NCI-H526 (cell line): ENCODE data around the gene SPAG5.

ENCODE experiments used
- DNase-seq, 2 experiments: peaks; one replicate each; lab custom pipeline; 2025; lab: John Stamatoyannopoulos, UW

SPAG5 gene

GRCh38 chr17:28571361-28572122 is 27.3 kb downstream of the SPAG5 start, which contains the start of gene PIGS:
PIGS (minus strand) TSS chr17:28571524; CDS start chr17:28571496, 28 bp downstream.
- DNase-seq = peak; percentile 94 to 100

GRCh38 chr17:28570716-28571360 is 28.0 kb downstream of the SPAG5 start:
- DNase-seq = peak; percentile 72 to 83

- DNase-seq = no peak
Observed at GRCh38 chr17:28569446-28569845, 29.4 kb downstream of the SPAG5 start.

- no peak for DNase-seq
Observed at GRCh38 chr17:28567604-28568003, 31.2 kb downstream of the SPAG5 start.

- DNase-seq = no peak
Observed at GRCh38 chr17:28563475-28563874, 35.4 kb downstream of the SPAG5 start.

GRCh38 chr17:28555022-28555421 is 43.8 kb downstream of the SPAG5 start:
- DNase-seq = no peak

- DNase-seq = peak in 1 of 2 experiments; percentile 32
Observed at GRCh38 chr17:28554565-28554964, 44.3 kb downstream of the SPAG5 start.

GRCh38 chr17:28553000-28553505 is 45.8 kb downstream of the SPAG5 start:
- no peak for DNase-seq

GRCh38 chr17:28552176-28552999 is 46.4 kb downstream of the SPAG5 start, which contains the start of gene UNC119:
UNC119 (minus strand) TSS chr17:28552624; CDS start chr17:28552557, 67 bp downstream.
- DNase-seq = peak; percentile 13 to 94

- peak; percentile 16 to 60 for DNase-seq
Observed at GRCh38 chr17:28551421-28552175, 47.2 kb downstream of the SPAG5 start.

GRCh38 chr17:28550858-28551257 is 48.0 kb downstream of the SPAG5 start:
- DNase-seq = no peak

- DNase-seq = no peak
Observed at GRCh38 chr17:28549236-28550132, 49.3 kb downstream of the SPAG5 start.

- no peak for DNase-seq
Observed at GRCh38 chr17:28548417-28549130, 50.3 kb downstream of the SPAG5 start.

- peak; percentile 33 to 88 for DNase-seq
Observed at GRCh38 chr17:28547623-28548416, 51.0 kb downstream of the SPAG5 start.

- DNase-seq = no peak
Observed at GRCh38 chr17:28547096-28547622, 51.7 kb downstream of the SPAG5 start.

GRCh38 chr17:28545787-28546415 is 52.9 kb downstream of the SPAG5 start:
- peak in 1 of 2 experiments; percentile 43 for DNase-seq

- no peak for DNase-seq
Observed at GRCh38 chr17:28545141-28545503, 53.7 kb downstream of the SPAG5 start.
